Loucy (cell line): Measurements from ENCODE around the gene BID.

Experiments used
- H2AFZ ChIP-seq: fragments of 200-600 bp; sonication (generic); 2 replicates; pipeline ENCODE4 v1.6.0; 2016; ENCODE audit warnings: antibody characterized with exemption, mild to moderate bottlenecking, low read length, moderate library complexity
- H3F3A ChIP-seq: fragments of 200-600 bp; 2 replicates; pipeline ENCODE4 v1.6.0; 2016; ENCODE audit warnings: antibody characterized with exemption, low read depth, mild to moderate bottlenecking
- H3K27me3 ChIP-seq: fragments of 200-600 bp; sonication (generic); 2 replicates; pipeline ENCODE4 v1.6.1; 2014; ENCODE audit warnings: low read length, mild to moderate bottlenecking; ENCODE audit not compliant: insufficient read depth, poor library complexity, severe bottlenecking
- H3K36me3 ChIP-seq: fragments of 200-600 bp; sonication (generic); 2 replicates; pipeline ENCODE4 v1.6.1; 2016; ENCODE audit warnings: low read length; ENCODE audit not compliant: insufficient read depth
- H3K4me1 ChIP-seq: fragments of 200-600 bp; sonication (generic); 2 replicates; pipeline ENCODE4 v1.5.1; 2014; ENCODE audit warnings: low read length, mild to moderate bottlenecking; ENCODE audit not compliant: insufficient read depth, poor library complexity, severe bottlenecking
- H3K4me2 ChIP-seq: fragments of 200-600 bp; sonication (generic); 2 replicates; pipeline ENCODE4 v1.6.0; 2014; ENCODE audit warnings: antibody characterized with exemption, low read length, low read depth, mild to moderate bottlenecking; ENCODE audit not compliant: poor library complexity, severe bottlenecking
- H3K4me3 ChIP-seq: fragments of 200-600 bp; sonication (generic); 2 replicates; pipeline ENCODE4 v1.5.1; 2014; ENCODE audit warnings: low read length, mild to moderate bottlenecking, mixed read lengths; ENCODE audit not compliant: poor library complexity, severe bottlenecking
- H3K79me2 ChIP-seq: fragments of 200-600 bp; sonication (generic); 2 replicates; pipeline ENCODE4 v1.6.1; 2014; ENCODE audit warnings: low read length; ENCODE audit not compliant: insufficient read depth
- H3K9ac ChIP-seq: fragments of 200-600 bp; sonication (generic); 2 replicates; pipeline ENCODE4 v1.6.0; 2014; ENCODE audit warnings: mild to moderate bottlenecking, low read depth, low read length, moderate library complexity; ENCODE audit not compliant: poor library complexity, severe bottlenecking
- H3K9me2 ChIP-seq: fragments of 200-600 bp; sonication (generic); replicated peaks from 2 replicates; pipeline ENCODE4 v1.6.1; 2016; ENCODE audit warnings: low read depth, low read length, mixed read lengths
- H3K9me3 ChIP-seq: fragments of 200-600 bp; sonication (generic); 2 replicates; pipeline ENCODE4 v1.6.1; 2014; ENCODE audit warnings: mild to moderate bottlenecking, antibody characterized with exemption, low read length, low read depth; ENCODE audit not compliant: insufficient read depth
- H4K20me1 ChIP-seq: fragments of 200-600 bp; sonication (generic); 2 replicates; pipeline ENCODE4 v1.6.0; 2014; ENCODE audit warnings: antibody characterized with exemption, low read length, mild to moderate bottlenecking; ENCODE audit not compliant: insufficient read depth, poor library complexity, severe bottlenecking
- CTCF ChIP-seq: fragments of 200-600 bp; sonication (generic); conservative IDR thresholded peaks from 2 replicates; pipeline ENCODE4 v1.5.1; 2014; ENCODE audit warnings: mild to moderate bottlenecking, antibody characterized with exemption, low read length
- EZH2phosphoT487 ChIP-seq: fragments of 200-600 bp; IDR thresholded peaks from 2 replicates; pipeline ENCODE4 v1.6.1; 2018; ENCODE audit warnings: antibody characterized with exemption, mild to moderate bottlenecking, moderate library complexity, borderline replicate concordance

The BID gene

GRCh38 chr22:17816649-17817048 lies 42.4 kb upstream of the BID start:
- Histone ChIP-seq H3K4me3 (no peak overlapping the region), H3K4me1 (no peaks in the 10 kb centered on the region), H3K36me3 (peaks cover 22% of the 10 kb centered on the region; the same call in 1 of the 2 replicates)

GRCh38 chr22:17815703-17816254 lies 41.5 kb upstream of the BID start:
- no peak overlapping the region for H3K9ac ChIP-seq
- H3K4me3 ChIP-seq, result no peak overlapping the region
- H3K4me1 ChIP-seq, result no peaks in the 10 kb centered on the region
- no peaks in the 10 kb centered on the region for H3K27me3 ChIP-seq
- no peaks in the 10 kb centered on the region for H3K9me3 ChIP-seq
- H3K9me2 ChIP-seq, result no peaks in the 10 kb centered on the region
- H3K79me2 ChIP-seq, result no peaks in the 10 kb centered on the region
- no peaks in the 10 kb centered on the region for H3F3A ChIP-seq
- TF ChIP-seq CTCF (no peak), EZH2phosphoT487 (no peak)
- H3K36me3 ChIP-seq, result peaks cover 20% of the 10 kb centered on the region; the same call in 1 of the 2 replicates
- no peaks in the 10 kb centered on the region for H4K20me1 ChIP-seq
- no peak overlapping the region for H3K4me2 ChIP-seq
- no peak overlapping the region for H2AFZ ChIP-seq

More at GRCh38 chr22:17816649-17817048, 42.4 kb upstream of the BID start:
- Histone ChIP-seq H3K9ac (no peak overlapping the region), H3K79me2 (no peaks in the 10 kb centered on the region), H4K20me1 (no peaks in the 10 kb centered on the region), H3K4me2 (no peak overlapping the region), H2AFZ (no peak overlapping the region), H3F3A (no peaks in the 10 kb centered on the region), H3K9me3 (no peaks in the 10 kb centered on the region), H3K27me3 (no peaks in the 10 kb centered on the region), H3K9me2 (no peaks in the 10 kb centered on the region)
- TF ChIP-seq CTCF (no peak), EZH2phosphoT487 (no peak)

GRCh38 chr22:17814830-17815229 lies 40.6 kb upstream of the BID start:
- TF ChIP-seq CTCF (no peak), EZH2phosphoT487 (no peak)
- Histone ChIP-seq H3K9me2 (no peaks in the 10 kb centered on the region), H3K9me3 (no peaks in the 10 kb centered on the region), H4K20me1 (no peaks in the 10 kb centered on the region), H3K9ac (no peak overlapping the region), H3K27me3 (no peaks in the 10 kb centered on the region), H2AFZ (no peak overlapping the region), H3F3A (no peaks in the 10 kb centered on the region), H3K4me3 (no peak overlapping the region), H3K36me3 (peaks cover 22% of the 10 kb centered on the region; the same call in 1 of the 2 replicates), H3K4me1 (no peaks in the 10 kb centered on the region), H3K79me2 (no peaks in the 10 kb centered on the region), H3K4me2 (no peak overlapping the region)
